ENCODE results near the gene SLC25A10.
"Not testable (repeated sequence)": the region's sequence is repeated elsewhere in the genome, so short reads cannot be mapped to it uniquely, and the experiment has no call there.

Gene SLC25A10

DNA sequence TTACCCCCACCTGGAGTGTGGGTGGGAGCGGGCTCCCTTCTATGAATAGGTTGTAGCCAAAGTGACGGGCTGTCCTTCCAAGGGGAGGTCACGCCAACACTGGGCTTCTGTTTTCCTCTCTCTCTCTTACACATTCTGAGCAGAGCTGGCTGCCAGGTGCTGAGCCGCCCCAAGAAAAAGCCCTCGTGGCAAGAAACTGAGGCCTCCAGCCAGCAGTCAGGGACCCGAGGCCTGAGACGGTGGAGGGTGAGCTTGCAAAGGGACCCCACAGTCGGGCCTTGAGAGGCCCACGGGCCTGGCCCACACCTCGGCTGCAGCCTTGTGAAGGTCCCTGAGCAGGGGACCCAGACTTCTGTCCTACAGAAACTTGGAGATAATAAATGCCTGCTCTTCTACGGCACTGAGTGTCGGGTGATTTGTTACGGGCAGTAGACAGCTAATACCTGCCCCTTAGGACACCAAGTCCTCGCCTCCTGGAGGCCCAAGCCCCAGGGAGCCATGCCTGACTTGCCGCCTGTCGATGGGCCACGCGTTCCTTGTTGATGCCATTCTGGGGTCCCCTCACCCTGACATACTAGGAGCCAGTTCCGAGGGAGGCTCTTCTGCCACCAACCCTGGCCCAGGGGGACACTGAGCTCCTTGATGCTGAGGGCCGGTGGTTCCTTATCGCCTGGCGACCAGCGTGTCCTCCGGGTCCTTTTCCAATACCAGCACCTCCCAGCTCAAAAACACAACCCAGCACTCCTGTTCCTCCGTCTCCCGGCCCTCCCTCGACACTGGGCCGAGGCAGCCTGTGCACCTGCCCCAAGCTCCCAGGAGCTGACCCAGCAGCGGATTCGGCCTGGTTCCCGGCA lies 26.1 kb downstream of the SLC25A10 start:
- no peak overlapping the region for H3K4me3 ChIP-seq (ENCODE audit: low read length)
- no peak for DNase-seq (ENCODE audit: low read depth)
- TF ChIP-seq, protein P1, sequence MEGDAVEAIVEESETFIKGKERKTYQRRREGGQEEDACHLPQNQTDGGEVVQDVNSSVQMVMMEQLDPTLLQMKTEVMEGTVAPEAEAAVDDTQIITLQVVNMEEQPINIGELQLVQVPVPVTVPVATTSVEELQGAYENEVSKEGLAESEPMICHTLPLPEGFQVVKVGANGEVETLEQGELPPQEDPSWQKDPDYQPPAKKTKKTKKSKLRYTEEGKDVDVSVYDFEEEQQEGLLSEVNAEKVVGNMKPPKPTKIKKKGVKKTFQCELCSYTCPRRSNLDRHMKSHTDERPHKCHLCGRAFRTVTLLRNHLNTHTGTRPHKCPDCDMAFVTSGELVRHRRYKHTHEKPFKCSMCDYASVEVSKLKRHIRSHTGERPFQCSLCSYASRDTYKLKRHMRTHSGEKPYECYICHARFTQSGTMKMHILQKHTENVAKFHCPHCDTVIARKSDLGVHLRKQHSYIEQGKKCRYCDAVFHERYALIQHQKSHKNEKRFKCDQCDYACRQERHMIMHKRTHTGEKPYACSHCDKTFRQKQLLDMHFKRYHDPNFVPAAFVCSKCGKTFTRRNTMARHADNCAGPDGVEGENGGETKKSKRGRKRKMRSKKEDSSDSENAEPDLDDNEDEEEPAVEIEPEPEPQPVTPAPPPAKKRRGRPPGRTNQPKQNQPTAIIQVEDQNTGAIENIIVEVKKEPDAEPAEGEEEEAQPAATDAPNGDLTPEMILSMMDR (IDR thresholded peaks at IDR 0.05; ENCODE audit: insufficient read depth, low read depth, low read length, missing control alignments) = no peak

DNA sequence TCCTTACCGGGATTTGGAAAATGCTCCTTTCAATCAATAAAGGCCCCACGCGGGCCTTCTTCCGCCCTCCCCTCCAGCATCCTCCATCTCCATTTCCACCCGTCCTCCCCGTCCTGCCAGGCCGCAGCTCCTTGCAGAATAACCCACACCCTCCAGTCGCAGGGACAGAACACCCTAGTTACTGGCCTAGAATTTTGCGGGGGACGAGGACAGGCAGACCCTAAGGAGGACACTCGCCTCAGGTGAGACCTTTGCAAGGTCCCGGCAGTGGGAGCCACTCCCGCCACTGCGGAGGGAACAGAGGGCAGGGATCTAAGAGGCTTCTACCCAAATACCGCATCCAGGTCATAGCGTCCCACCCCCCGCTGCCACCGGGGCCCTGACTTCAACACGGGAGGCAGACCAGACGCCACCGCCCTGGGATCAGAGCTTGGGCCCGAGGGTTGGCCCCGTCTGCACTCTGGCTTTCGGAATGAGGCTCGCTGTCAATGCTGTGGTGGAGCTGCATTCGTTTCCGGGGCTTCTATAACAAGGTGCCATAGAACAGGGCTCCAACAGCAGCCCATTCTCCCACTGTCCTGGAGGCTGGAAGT lies 26.8 kb downstream of the SLC25A10 start:
- no peak for DNase-seq (ENCODE audit: low read depth)
- H3K4me3 ChIP-seq (ENCODE audit: low read length) = no peak overlapping the region
- TF ChIP-seq, protein P1 (IDR thresholded peaks at IDR 0.05; ENCODE audit: insufficient read depth, low read depth, low read length, missing control alignments) = no peak

DNA sequence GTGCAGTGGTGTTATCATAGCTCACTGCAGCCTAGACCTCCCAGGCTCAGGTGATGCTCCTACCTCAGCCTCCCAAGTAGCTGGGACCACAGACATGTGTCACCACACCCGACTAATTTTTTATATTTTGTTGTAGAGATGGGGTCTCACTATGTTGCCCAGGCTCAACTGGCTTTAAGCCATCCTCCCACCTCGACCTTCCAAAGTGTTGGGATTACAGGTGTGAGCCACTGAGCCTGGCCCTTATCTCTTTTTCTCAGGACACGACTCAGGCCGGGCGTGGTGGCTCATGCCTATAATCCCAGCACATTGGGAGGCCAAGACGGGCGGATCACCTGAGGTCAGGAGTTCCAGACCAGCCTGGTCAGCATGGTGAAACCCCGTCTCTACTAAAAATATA lies 27.5 kb downstream of the SLC25A10 start:
- not testable (repeated sequence) for DNase-seq (ENCODE audit: low read depth); H3K4me3 ChIP-seq (ENCODE audit: low read length)

DNA sequence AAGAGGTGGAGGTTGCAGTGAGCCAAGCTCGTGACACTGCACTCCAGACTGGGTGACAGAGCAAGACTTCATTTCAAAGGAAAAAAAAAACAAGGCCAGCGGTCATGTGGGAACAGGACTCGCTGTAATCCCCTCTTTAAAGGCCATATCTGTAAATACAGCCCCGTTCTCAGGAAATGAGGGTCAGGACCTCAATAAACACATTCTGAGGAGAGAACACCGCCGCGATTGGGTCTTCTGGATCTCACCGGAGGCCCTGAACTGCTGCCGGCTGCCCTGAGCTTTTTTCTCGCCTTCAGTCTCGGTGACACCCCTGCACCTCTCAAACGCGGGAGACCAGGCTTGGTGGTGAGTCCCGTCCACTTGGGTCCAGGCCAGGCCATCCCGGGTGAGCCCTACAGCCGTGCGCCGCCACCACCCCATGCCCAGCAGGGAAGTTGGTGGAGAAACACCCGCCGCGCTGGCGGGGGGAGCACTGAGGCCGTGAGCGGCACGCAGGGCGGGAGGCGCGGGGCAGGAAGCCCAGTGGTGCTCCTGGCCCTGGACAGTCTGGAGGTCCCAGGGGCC lies 28.4 kb downstream of the SLC25A10 start:
- DNase-seq (ENCODE audit: low read depth) = no peak
- no peak overlapping the region for H3K4me3 ChIP-seq (ENCODE audit: low read length)
- TF ChIP-seq, protein P1 (IDR thresholded peaks at IDR 0.05; ENCODE audit: insufficient read depth, low read depth, low read length, missing control alignments) = no peak

DNA sequence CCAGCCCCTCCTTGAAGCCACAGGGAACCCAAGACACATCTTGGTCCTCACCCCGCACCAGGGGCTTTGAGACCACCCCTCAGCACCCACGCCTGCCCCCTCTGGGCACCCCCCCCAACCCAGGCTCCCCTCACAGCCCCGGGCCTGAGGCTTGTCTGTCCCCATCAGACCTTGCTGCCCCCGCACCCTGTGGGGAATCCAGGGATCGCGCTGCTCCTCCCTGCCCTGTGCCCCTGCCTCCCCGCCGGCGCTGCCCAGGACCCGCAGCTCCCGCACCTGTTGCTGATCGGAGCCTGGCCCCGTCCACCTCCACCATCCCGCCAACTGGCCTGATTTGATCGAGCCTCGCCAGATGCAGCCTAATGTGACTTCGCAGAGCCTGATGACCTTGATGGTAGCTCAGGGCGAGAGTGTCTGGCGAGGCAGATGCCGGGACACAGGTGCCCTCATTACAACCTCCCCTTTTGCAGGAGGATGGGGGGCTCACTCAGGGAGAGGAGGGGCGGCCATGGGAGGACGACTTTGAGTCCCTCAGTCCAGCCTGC lies 29.0 kb downstream of the SLC25A10 start:
- no peak for DNase-seq (ENCODE audit: low read depth)
- H3K4me3 ChIP-seq (ENCODE audit: low read length) = no peak overlapping the region
- TF ChIP-seq, protein P1 (IDR thresholded peaks at IDR 0.05; ENCODE audit: insufficient read depth, low read depth, low read length, missing control alignments) = no peak

DNA sequence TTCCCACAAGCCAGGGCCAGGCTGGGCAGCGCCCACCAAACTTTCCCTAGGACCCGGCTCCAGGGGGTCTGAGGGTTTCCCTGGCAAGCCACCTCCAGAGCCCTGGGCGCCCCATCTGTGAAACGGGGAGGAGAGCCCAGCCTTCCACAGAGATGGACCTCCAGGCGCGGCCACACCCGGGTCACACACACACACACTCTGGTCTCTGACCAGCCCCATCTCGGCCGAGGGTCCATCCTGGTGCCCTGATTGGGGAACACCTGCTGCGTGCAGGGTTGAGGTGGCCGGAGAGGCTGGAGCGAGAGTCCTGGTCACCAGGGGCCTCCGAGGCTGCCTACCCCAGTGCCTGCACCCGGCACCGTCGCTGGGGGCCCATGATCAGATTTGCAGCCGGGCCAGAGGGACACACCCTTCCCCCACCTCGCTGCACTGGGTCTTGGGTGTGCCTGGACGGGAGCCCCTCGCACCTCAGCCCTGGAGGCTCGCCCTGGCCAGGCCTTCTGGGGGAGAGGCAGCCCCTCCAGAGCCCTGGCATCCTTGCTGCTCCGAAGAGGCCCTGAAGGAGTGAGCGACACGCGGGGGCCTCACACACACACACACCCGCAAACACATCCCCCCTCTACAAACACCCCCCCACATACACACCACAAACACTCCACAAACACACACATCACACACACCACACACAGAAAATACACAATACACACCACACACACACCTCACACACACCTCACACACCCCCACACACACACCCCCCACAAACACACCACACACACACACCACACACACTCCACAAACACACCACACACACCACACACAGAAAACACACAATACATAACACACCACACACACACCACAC lies 29.7 kb downstream of the SLC25A10 start:
- no peak for DNase-seq (ENCODE audit: low read depth)
- TF ChIP-seq, protein P1 (IDR thresholded peaks at IDR 0.05; ENCODE audit: insufficient read depth, low read depth, low read length, missing control alignments) = no peak
- H3K4me3 ChIP-seq (ENCODE audit: low read length) = no peak overlapping the region
